Nephron progenitor cell (in vitro differentiated cells): ENCODE measurements around the gene PI4KA.
"Not testable (repeated sequence)": the region's sequence is repeated elsewhere in the genome, so short reads cannot be mapped to it uniquely, and the experiment has no call there.

Experiments
- DNase-seq: peaks from one replicate; pipeline ENCODE4 v3.0.0; 2021
- H3K27ac Mint-ChIP-seq: 2 replicates; pipeline ENCODE4 v1.8.0; 2021; ENCODE audit warnings: mild to moderate bottlenecking, moderate library complexity, mixed read lengths
- H3K27me3 Mint-ChIP-seq: 2 replicates; pipeline ENCODE4 v1.8.0; 2021; ENCODE audit warnings: mild to moderate bottlenecking, low read depth, mixed read lengths; ENCODE audit not compliant: poor library complexity
- H3K36me3 Mint-ChIP-seq: 2 replicates; pipeline ENCODE4 v1.8.0; 2021; ENCODE audit warnings: low read depth, mixed read lengths
- H3K4me1 Mint-ChIP-seq: 2 replicates; pipeline ENCODE4 v1.8.0; 2021; ENCODE audit warnings: mixed read lengths
- H3K4me3 Mint-ChIP-seq: 2 replicates; pipeline ENCODE4 v1.8.0; 2021; ENCODE audit warnings: mild to moderate bottlenecking, moderate library complexity, mixed read lengths
- H3K9me3 Mint-ChIP-seq: 2 replicates; pipeline ENCODE4 v1.8.0; 2021; ENCODE audit warnings: mild to moderate bottlenecking, moderate library complexity, mixed read lengths
- CTCF ChIP-seq: fragments of 200-600 bp; sonication (generic); IDR thresholded peaks from 2 replicates; pipeline ENCODE4 v1.5.0; 2021; ENCODE audit warnings: antibody characterized with exemption

The PI4KA gene

GRCh38 chr22:20836987-20837823 lies 21.4 kb downstream of the PI4KA start:
- Mint-ChIP-seq H3K27me3 (no peaks in the 10 kb centered on the region), H3K9me3 (no peaks in the 10 kb centered on the region), H3K4me1 (peaks cover 15% of the 10 kb centered on the region), H3K36me3 (peaks cover 16% of the 10 kb centered on the region), H3K4me3 (no peak overlapping the region), H3K27ac (no peak overlapping the region)
- no peak for DNase-seq
- no peak for TF ChIP-seq CTCF

GRCh38 chr22:20834725-20835124 lies 23.9 kb downstream of the PI4KA start:
- Mint-ChIP-seq H3K4me3 (no peak overlapping the region), H3K27ac (no peak overlapping the region), H3K9me3 (no peaks in the 10 kb centered on the region), H3K4me1 (no peaks in the 10 kb centered on the region), H3K36me3 (peaks cover 40% of the 10 kb centered on the region), H3K27me3 (no peaks in the 10 kb centered on the region)
- TF ChIP-seq CTCF: no peak
- no peak for DNase-seq

- H3K27me3 Mint-ChIP-seq: no peaks in the 10 kb centered on the region
- no peak for TF ChIP-seq CTCF
- H3K4me3 Mint-ChIP-seq: no peak overlapping the region
- H3K4me1 Mint-ChIP-seq: no peaks in the 10 kb centered on the region
- H3K9me3 Mint-ChIP-seq: no peaks in the 10 kb centered on the region
- peaks cover 45% of the 10 kb centered on the region for H3K36me3 Mint-ChIP-seq
- no peak overlapping the region for H3K27ac Mint-ChIP-seq
- no peak for DNase-seq
Measured at GRCh38 chr22:20834206-20834605, 24.4 kb downstream of the PI4KA start.

- no peaks in the 10 kb centered on the region for H3K9me3 Mint-ChIP-seq
- no peak for DNase-seq
- TF ChIP-seq CTCF: no peak
- H3K36me3 Mint-ChIP-seq: peaks cover 54% of the 10 kb centered on the region
- H3K4me1 Mint-ChIP-seq: no peaks in the 10 kb centered on the region
- no peak overlapping the region for H3K4me3 Mint-ChIP-seq
- H3K27me3 Mint-ChIP-seq: no peaks in the 10 kb centered on the region
- no peak overlapping the region for H3K27ac Mint-ChIP-seq
Measured at GRCh38 chr22:20833225-20833665, 25.4 kb downstream of the PI4KA start.

DNA sequence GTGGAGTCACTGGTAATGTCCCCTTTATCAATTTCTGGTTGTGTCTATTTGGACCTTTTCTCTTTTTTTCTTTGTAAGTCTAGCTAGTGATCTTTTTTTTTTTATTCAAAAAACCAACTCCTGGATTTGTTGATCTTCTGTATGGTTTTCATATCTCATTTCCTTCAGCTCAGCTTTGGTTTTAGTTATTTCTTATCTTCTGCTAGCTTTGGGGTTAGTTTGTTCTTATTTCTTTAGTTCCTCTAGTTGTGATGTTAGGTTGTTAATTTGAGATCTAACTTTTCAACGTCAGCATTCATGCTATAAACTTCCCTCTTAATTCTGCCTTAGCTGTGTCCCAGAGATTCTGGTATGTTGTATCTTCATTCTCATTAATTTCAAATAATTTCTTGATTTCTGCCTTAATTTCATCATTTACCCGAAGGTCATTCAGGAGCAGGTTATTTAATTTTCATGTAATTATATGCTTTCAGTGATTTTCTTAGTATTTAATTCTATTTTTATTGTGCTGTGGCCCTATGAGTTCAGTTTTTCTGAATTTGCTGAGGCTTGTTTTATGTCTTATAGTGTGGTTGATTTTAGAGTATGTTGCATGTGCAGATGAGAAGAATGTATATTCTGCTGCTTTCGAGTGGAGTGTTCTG lies 29.0 kb downstream of the PI4KA start:
- no peak overlapping the region for H3K4me3 Mint-ChIP-seq
- no peak for TF ChIP-seq CTCF
- peak overlapping the region; percentile 6 for H3K27ac Mint-ChIP-seq
- peaks cover 84% of the 10 kb centered on the region for H3K36me3 Mint-ChIP-seq
- H3K27me3 Mint-ChIP-seq: peaks cover 2% of the 10 kb centered on the region
- DNase-seq: no peak
- no peaks in the 10 kb centered on the region for H3K9me3 Mint-ChIP-seq
- H3K4me1 Mint-ChIP-seq: no peaks in the 10 kb centered on the region

GRCh38 chr22:20826373-20827152 lies 32.0 kb downstream of the PI4KA start:
- H3K36me3 Mint-ChIP-seq: peaks cover 72% of the 10 kb centered on the region
- H3K4me1 Mint-ChIP-seq, H3K27me3 Mint-ChIP-seq, DNase-seq, H3K27ac Mint-ChIP-seq, H3K4me3 Mint-ChIP-seq, H3K9me3 Mint-ChIP-seq: not testable (repeated sequence)
